ENCODE measurements around the gene MAP7. TPM values are rescaled to one million over a fixed set of nuclear protein-coding genes. Genes with fewer than 3 reads are reported as not detected.
"Not testable (repeated sequence)": the region's sequence is repeated elsewhere in the genome, so short reads cannot be mapped to it uniquely, and the experiment has no call there.

MAP7 gene
- total RNA-seq, 1 experiment from 2014 or later = 1.3 TPM

DNA sequence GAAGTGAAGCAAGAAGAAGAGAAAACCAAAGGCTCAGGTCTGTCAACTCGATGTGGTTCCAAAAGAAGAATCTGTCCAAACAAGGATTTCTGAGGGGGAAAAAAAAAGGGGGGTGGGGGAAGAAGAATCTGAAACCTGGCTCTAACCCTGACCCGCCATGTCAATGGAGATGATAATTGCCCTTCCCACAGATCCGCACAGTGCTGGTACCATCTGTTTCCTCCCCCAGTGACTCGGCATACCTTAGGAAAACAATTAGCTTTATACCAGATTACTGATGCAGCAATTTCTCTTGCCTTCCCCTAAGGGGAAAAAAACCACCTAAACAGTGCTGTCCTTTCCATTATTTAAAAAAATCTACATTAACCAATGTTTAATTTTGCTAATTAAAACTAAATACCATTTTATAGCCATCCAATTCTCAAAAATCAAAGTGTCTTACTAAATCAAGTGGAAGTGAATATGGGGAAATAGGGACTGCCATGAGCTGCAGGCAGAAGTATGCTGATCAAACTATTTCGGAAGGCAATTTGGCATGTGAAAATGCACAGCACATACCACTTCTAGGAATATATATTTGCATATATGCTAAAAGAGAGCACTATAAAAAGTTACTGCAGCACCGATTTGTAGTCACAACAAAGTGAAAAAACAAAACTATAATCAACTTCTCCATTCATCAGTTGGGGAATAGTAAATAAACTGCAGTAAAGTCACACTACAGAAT, 46.8 kb downstream of the MAP7 start:
- DNase-seq (ENCODE audit: low spot score) = no peak

DNA sequence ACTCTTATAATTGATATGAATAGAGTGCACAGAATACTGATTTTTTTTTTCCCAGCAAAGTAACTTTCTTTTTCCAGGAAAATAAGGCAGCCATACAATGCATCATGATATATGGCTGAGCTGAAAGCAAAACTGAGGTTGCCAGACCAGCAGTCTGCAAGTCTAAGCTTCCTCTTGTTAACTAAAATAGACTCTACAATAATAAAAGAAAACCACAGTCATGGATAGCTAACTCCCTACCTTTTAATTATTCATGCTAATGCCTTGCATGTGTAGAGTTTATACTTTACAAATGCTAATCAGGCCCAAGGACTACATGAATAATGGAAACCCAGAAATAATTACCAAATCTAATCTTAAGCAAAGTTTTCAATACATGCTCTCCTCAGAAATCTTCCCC, 47.4 kb downstream of the MAP7 start:
- no peak for DNase-seq (ENCODE audit: low spot score)

DNA sequence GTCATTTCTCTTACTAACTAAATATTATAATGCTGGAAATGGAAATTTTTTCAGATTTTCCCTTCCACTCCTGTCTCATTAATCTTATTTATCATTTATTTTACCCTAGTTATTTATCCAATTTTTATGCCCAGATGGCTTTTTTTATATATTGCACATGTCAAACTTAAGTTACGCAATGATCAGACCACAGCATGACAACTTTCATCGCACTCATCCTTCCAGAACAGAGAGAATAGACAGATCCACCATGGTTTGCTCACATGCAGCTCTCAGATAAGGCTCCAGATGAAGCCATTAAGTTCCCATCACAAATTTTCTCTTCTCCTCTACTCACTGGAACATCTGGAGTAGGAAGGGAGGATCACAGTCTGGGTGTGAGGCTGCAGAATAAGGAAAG, 48.7 kb downstream of the MAP7 start:
- DNase-seq (ENCODE audit: low spot score) = no peak

DNA sequence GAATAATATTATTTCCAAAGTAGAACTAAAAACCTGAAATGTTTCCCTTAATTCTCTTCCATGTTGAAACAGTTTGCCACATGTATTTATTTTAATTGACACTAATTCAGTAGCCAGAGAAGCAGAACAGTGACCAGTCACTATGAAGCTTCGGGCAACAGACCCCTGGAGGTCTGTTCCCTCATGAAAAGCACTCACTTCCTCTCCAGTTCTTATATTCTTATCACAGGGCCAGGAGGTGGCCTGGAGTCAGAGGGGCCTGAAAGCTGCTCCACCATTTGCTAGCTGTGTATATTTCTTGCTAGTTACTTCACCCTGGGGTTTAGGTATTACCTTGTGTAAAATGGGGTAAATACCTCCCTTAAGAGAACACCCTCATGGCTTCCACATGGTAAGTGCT, 49.1 kb downstream of the MAP7 start:
- DNase-seq (ENCODE audit: low spot score) = no peak

DNA sequence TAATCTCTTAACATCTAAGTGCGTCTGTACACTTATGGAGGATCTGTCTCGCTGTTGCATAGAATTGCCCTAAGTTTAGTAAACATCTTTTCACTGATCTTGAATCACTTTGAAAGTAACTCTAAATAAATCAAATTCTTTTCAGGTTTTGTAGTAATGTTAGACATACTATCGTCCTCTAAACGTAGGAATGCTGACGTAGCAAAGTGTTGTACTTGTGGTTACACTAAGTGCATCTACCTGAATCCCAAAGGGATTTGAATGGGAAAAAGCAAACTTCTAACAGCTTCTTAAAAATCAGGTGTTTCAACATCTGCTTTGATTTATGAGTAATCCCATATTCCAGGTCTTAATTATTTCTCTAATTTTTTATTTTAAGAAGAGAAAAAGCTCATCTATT, 49.8 kb downstream of the MAP7 start:
- no peak for DNase-seq (ENCODE audit: low spot score)

DNA sequence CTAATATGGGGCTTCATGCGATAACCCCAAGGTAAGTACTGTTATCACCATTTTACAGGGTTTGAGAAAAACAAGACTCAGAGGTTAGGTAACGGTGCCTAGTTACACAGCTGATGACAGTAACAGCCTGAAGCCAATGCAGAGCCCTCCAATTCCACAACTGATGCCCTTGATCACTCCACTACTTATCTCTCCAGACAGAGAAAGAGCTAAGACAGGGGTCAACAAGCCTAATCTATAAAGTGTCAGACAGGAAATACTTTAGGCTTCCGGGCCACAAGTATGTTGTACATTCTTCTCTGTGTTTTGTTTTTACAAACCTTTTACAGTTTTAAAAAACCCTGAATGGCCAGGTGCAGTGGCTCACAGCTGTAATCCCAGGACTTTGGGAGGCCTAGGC, 50.9 kb downstream of the MAP7 start:
- no peak for DNase-seq (ENCODE audit: low spot score)

DNA sequence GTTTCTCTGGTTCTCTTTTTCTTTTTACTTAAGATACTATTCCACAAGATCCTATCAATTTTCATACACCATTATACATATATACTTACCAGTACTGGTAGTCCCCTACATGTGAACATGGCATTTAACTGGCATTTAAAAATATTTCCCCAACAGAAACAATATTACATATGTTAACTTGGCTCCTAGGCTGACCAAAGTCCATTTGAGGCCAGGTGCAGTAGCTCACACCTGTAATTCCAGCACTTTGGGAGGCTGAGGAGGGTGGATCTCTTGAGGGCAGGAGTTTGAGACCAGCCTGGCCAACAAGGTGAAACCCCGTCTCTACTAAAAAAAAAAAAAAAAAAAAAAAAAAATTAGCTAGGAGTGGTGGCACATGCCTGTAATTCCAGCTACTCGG, 53.8 kb downstream of the MAP7 start:
- DNase-seq (ENCODE audit: low spot score) = not testable (repeated sequence)

DNA sequence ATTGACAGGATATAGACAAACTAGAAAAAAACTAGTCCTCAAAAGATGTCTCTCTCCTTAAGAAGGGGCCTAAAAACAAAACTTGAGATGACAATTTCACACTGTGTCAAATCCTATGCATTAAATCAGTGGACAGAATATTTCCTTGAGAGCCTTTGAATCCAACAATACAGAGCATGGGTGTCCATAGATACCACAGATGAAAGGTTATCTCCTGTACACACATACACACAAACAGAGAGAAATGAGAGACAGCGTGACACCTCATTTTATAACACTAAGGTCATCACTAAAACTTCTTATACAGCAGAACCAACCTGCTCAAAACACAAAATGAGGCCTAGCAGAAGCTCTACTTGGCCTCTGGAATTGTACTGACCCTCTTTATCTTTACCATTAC, 55.5 kb downstream of the MAP7 start:
- DNase-seq (ENCODE audit: low spot score) = no peak

DNA sequence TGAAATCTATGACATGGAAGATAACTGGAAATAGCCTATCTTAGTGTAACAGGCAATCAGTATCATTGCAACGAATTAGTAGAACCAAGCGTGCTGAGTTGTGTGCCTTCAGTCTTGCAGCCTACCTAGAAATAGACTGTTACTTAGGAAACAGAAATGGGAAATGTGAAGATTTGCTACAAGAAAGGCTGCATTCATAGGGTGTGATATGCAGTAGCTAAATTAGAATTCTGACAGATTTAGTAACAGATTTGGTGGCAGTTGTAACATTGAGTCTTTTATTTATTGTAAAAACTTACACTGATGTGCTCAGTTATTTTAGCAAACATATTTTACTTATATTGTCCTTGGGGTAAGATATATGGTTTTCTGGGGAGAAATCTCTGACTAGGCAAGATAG, 56.2 kb downstream of the MAP7 start:
- no peak for DNase-seq (ENCODE audit: low spot score)

DNA sequence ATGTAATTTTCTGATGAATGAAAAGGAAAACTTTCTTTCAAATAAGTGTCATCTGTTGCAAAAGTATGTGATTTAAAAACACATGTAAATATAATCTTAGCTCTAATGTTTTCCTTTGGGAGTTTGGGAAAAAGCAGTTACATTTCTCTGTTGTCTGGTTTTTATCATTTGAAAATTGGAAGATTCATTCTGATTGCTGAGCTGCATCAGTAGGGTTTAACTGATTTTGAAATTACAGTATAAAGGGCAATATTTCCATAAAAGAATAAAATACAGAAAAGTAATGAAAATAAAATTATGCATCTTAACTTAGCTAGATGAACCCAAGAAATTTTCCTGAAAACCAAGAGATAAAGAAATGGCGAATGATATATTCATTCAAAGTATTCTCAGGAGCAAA, 57.8 kb downstream of the MAP7 start:
- DNase-seq (ENCODE audit: low spot score) = no peak

DNA sequence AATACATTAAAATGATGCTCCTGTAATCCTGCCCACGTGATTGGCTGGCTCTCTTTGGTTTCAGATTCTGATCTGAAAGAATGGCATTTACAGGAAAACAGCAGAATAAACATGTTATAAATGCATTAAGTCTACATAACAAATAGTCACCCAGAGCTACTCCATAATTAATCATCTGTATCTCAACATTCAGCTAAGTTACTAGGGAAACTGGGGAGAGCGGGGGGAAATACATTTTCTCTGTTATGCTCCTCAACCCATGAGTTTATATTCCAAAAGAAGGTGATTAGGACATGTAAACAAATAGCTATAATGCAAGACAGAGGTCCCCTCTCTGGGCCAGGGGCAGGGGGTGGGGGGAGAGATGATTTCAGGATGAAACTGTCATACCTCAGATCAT, 58.5 kb downstream of the MAP7 start:
- DNase-seq (ENCODE audit: low spot score) = no peak

DNA sequence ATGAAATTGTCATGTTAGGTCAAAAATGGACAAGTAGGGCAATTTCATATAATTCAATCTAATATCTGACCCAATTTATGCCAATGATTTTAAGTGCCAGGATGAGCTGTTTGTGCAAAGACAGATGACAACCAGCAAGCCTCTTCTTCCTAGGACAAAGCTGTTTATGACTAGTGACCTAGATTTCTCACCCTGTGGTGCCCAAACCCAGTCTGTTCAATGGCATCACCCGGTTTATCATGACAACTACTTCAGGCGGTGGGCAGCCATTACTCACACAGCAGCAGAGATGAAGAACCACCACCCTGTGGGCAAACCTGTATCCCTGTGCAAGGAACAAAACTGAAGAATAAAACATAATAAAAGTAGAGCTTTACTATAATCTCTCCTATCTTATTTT, 59.0 kb downstream of the MAP7 start:
- DNase-seq (ENCODE audit: low spot score) = no peak

DNA sequence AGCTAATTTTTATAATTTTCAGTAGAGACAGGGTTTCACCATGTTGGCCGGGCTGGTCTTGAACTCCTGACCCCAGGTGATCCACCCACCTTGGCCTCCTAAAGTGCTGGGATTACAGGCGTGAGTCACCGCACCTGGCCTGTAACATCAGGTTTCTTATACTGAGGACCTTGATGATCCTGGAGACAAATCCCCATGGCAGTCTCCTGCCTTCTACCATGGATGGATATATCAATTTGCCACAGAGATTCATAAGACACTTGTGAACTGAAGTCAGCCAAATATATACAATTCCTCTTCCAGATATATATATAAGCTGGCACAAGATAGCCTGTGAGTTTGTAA, 60.6 kb downstream of the MAP7 start:
- DNase-seq (ENCODE audit: low spot score) = not testable (repeated sequence)

DNA sequence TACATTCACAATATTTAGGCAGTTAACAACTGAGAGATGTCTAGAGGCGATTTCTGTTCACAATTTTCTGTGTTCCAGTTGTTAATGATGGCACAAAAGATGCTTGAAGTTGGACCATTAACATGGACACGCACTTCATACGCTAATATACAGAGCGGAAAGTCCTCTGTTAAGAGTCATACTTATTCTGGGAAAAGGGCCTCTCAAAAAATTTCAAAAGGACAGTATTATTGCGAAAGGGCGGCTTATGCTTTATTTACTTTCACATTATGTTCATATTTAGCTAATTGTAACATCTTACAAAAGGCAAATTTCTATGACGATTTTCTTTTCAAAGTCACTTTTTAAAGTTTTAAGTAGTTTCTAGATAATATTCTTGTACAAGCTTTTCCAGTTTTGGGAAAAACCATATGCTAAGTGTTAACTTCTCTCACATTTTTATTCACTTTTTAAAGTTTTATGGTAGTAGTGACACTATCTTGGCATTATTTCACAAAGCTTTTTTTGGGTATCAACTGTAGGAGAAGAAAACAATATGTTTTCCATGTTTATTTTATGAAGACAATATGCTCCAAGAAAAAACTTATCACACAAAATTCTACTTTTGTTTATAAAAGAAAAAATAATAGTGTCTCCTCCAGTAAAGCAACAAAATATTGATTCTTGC, 62.3 kb downstream of the MAP7 start:
- DNase-seq (ENCODE audit: low spot score) = no peak

DNA sequence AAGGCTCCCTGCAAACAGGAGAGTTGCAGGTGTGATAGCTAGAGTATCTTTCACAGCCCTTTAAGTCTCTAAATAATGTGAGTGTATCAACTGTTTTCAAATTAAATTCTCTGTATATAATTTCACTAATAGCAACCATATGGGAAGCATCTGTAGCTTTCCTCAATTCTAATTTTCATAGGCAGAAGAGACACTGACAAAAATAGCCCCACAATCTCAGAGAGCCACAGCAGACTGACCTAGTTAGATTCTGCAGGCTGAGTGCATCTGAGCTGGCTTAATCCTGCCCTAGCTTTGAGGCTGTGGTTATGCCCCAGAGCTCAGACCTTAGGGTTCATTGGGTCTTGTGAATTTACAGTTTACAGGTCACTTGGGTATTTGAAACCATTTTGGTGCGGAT, 63.9 kb downstream of the MAP7 start:
- no peak for DNase-seq (ENCODE audit: low spot score)

DNA sequence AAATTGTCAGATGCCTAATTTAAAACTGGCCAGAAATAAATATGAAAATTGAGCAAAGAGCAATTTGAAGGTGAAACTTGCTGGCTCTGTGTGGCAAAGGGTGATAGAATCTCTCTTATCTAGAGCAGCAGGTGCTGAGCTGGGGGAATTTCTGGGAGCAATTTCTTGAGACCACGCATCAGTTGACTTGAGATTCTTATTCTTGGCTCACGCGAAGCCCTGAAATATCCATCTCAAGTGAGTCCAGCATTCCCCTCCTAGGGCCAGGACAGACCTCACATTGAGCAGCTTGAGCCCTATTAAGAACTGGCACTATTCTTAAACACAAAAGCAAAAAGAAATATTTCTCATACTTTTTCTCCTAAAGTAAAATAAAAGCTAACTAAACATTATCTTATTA, 66.3 kb downstream of the MAP7 start:
- DNase-seq (ENCODE audit: low spot score) = no peak

DNA sequence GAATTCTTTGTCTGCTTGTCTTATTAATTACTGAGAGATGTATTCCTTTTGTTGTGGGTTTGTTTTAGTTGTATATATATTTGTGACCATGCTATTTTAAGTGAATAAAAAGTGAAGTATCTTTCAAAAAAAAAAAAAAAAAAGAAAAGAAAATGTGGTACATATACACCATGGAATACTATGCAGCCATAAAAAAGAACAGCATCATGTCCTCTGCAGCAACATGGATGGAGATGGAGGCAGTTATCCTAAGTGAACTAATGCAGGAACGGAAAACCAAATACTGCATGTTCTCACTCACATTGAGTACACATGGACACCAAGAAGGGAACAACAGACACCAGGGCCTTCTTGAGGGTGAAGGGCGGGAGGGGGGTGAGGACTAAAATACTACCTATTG, 67.2 kb downstream of the MAP7 start:
- DNase-seq (ENCODE audit: low spot score) = not testable (repeated sequence)

DNA sequence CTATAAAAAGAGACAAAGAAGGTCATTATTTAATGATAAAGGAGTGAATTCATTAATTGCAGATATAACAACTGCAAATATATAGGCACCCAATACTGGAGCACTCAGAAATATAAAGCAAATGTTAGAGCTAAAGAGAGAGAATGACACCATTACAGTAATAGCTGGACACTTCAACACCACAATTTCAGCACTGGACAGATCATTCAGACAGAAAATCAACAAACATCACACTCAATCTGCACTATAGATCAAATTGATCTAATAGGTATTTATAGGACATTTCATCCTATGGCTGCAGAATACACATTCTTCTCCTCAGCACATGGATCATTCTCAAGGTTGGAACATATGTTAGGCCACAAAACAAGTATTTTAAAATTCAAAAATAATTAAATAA, 72.7 kb downstream of the MAP7 start:
- no peak for DNase-seq (ENCODE audit: low spot score)

DNA sequence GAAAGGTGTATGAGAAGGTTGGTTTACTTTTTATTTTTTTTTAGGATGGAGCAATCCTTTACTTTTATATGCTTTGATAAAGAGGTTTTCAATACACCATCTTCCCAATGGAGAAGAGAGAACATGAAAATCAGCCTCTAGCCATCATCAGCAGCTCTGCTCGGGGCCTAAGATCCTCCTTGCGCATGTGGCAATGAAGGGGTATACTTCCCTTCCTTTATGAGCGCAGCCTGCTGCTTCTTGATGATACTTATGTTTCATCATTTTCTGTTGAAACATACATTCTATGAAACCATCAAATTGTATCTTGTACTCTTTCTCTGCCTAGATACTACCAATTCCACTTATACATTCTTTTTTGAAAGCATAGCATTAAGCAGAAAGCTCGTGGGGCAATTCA, 74.5 kb downstream of the MAP7 start:
- DNase-seq (ENCODE audit: low spot score) = no peak

DNA sequence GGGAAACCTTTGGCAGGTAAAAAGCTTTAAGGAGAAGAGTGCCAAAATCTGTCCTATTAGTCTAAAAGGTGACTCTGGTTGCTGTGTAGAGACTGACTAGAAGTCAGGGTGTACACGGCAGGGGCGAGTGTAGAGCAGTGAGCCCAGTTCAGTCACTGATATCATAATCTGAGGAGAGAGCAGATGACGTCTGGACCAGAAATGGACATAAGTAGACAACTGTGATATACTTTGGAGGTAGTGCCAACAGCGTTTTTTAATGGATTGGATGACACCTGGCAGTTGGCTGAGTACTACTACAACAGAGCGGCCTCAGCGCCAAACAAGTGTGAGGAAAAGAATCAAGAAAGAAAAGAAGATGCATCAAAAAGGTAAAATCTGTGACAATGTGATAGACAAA, 76.0 kb downstream of the MAP7 start:
- DNase-seq (ENCODE audit: low spot score) = no peak

DNA sequence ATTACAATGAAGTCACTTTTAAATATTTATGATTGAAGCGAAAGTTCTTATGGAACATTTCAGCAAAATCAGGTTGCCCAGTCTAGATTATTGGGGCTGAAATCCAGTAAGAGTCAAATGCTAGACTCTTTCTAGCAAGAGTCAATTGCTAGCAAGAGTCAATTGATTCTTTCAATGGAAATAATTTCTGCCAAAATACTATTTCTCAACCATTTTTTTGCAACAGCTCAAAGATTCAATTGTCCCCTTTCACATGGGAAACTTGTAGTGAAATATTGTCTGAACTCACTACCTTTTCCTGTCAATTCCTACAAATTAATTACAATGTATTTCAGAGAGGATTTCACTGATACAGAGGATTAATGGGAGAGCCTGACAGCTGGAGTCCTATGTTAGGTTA, 78.3 kb downstream of the MAP7 start:
- no peak for DNase-seq (ENCODE audit: low spot score)

DNA sequence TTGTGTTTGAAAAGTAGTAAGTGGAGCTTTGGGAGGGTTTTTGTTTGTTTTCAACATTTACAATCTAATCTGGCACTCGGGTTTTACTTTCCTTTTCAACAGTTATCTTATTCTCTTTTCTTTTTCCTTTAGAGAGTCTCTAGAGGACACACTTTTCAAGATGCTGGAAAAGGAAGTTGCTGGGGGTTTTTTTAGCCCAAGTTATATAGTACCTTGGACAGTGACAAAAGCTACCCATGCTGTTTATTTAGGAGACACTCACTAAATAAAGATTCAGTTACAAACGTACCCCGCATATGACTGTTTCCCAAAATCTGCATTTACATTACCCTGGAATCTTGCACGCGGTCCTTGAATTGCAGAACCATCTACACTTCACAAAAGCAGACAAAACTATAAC, 78.8 kb downstream of the MAP7 start:
- no peak for DNase-seq (ENCODE audit: low spot score)

DNA sequence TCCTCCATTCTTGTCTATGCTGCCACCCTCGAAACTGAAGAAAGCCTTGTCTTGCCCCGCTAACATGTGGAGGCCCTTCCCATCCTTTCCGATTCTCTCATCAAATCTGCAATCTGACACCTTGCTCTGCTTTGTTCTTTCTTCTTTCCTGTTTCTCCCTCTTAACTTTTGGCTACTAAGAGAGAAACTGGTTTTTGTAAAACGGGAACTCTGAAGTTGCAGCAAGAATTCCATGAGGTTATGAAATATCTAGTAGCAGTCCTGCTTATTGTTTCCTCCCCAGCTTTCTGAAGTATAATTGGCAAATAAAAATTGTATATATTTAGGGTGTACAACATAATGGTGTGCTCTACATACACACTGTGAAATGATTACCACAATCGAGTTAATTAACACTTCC, 80.2 kb downstream of the MAP7 start:
- DNase-seq (ENCODE audit: low spot score) = no peak

DNA sequence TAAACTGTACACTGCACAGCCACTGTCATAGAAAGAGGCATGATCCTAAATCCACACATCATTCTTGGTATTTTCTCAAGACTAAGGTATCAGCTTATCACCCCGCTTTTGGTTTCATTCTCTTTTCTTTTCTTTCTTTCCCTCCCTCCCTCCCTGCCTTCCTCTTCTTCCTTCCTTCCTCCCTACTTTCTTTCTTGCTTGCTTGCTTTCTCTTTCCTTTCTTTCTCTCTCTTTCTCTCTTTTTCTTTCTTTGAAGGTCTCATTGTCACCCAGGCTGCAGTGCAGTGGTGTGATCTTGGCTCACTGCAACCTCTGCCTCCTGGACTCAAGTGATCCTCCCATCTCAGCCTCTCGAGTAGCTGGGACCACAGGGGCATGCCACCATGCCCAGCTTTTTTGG, 81.1 kb downstream of the MAP7 start:
- no peak for DNase-seq (ENCODE audit: low spot score)
